Psoas muscle (tissue), 8 donors: Measurements from ENCODE around the gene DMXL1. TPM values are rescaled to one million over a fixed set of nuclear protein-coding genes. Genes with fewer than 3 reads are reported as not detected.

ENCODE experiments used
- ATAC-seq, 4 donors: fragments of 200-7000 bp; cut with Tn5 transposase; one replicate each; pipeline ENCODE4 v1.9.1; 2020; ENCODE audit warnings: moderate library complexity in 3 of 4, mild to moderate bottlenecking in 2 of 4
- DNase-seq, 2 donors: peaks; one replicate each; pipeline ENCODE4 v3.0.0-alpha.2; 2020
- H3K27ac ChIP-seq: fragments of 200-600 bp; one replicate; pipeline ENCODE4 v1.8.0; 2022
- H3K27me3 ChIP-seq, 3 donors: fragments of 200-600 bp in 1 of 3; one replicate each; pipeline versions ENCODE4 v1.6.1 to v1.8.0; 2013 to 2022; ENCODE audit warnings: low read length in 2 of 3, mild to moderate bottlenecking in 2 of 3, moderate library complexity in 1 of 3; ENCODE audit not compliant: insufficient read depth in 3 of 3
- H3K36me3 ChIP-seq, 2 donors: fragments of 200-600 bp in 1 of 2; one replicate each; pipeline versions ENCODE4 v1.6.1 to v1.8.0; 2013 to 2022; ENCODE audit warnings: low read depth in 1 of 2, mild to moderate bottlenecking in 1 of 2, moderate library complexity in 1 of 2; ENCODE audit not compliant: insufficient read depth in 1 of 2
- H3K4me1 ChIP-seq: fragments of 200-600 bp; one replicate; pipeline ENCODE4 v1.8.0; 2022
- H3K4me3 ChIP-seq: fragments of 200-600 bp; one replicate; pipeline ENCODE4 v1.8.0; 2022; ENCODE audit warnings: mild to moderate bottlenecking
- H3K9me3 ChIP-seq: fragments of 200-600 bp; one replicate; pipeline ENCODE4 v1.8.0; 2022
- CTCF ChIP-seq: fragments of 200-600 bp; IDR thresholded peaks from one replicate; pipeline ENCODE4 v1.8.0; 2022; ENCODE audit warnings: antibody characterized with exemption
- WGBS, 3 donors: extraction: QIAGEN DNeasy Blood & Tissue Kit; methylation state at CpG; one replicate each; pipeline versions ENCODE4 v1.1.6 to v1.1.7; 2013; 5-methylcytosine and 5-hydroxymethylcytosine counted together
- intact Hi-C, 2 donors: fragments of 100-400 bp; cut with DNase I; formaldehyde crosslinking; loops; one replicate each; pipeline versions ENCODE4 v1.11.0 to v1.14.2; 2022
- polyA plus RNA-seq, 3 donors: library from polyadenylated mRNA; stranded (reverse); fragments of 200-250 nt; gene quantifications; one replicate each; pipeline ENCODE4 v1.2.3, GENCODE V29; 2013
- total RNA-seq, 4 donors: library from RNA; stranded (reverse); fragmentation: NEBNext Ultra II Directional in 2 of 4; extraction: Animal tissue kit (Norgen Biotek cat#: 25700) in 2 of 4; gene quantifications; one replicate each; pipeline versions ENCODE4 v1.2.1 to v1.2.4, GENCODE V29; 2021 to 2023
- donor health status: healthy with polysubstance abuse.
- donor health status: DM: no; HTN: no; CAD: no; lungs with moderate emphysema.
- donor health status: Bipolar disorder and iron deficiency.
- donor health status: healthy.
- donor health status: DM: yes; HTN: yes; CAD: no.
- donor health status: DM: no; HTN: no; CAD: no.
- donor health status: DM: no; HTN: no; CAD: no.
- donor health status: DM: yes; HTN: yes; CAD: no.

DMXL1 gene
- total and polyA plus RNA-seq, 7 donors: 5.1 to 21.7 (median 15.7) TPM

- ATAC-seq (no peak), DNase-seq (no peak)
- no peak overlapping the region for H3K4me3 ChIP-seq
- H3K4me1 ChIP-seq: peaks cover 41% of the 10 kb centered on the region
- no peaks in the 10 kb centered on the region for H3K9me3 ChIP-seq
- H3K27me3 ChIP-seq: no peaks in the 10 kb centered on the region
- 90 to 96% (median 92%) methylated on average over 1 of the region's 1 CpG for WGBS, 3 donors
- H3K27ac ChIP-seq: no peak overlapping the region
- H3K36me3 ChIP-seq: no peaks in the 10 kb centered on the region
- intact Hi-C loops: no loop called here
- TF ChIP-seq CTCF: no peak
These were observed 7.4 kb downstream of the DMXL1 start for GRCh38 chr5:119078071-119078846.

- intact Hi-C loops: no loop called here
- H3K36me3 ChIP-seq: no peaks in the 10 kb centered on the region
- no peaks in the 10 kb centered on the region for H3K27me3 ChIP-seq
- ATAC-seq (no peak), DNase-seq (no peak)
- H3K4me1 ChIP-seq: peaks cover 36% of the 10 kb centered on the region
- no peaks in the 10 kb centered on the region for H3K9me3 ChIP-seq
- H3K4me3 ChIP-seq: no peak overlapping the region
- no peak for TF ChIP-seq CTCF
- 95 to 98% (median 96%) methylated on average over 1 of the region's 1 CpG for WGBS, 3 donors
- H3K27ac ChIP-seq: no peak overlapping the region
These were observed 8.0 kb downstream of the DMXL1 start for GRCh38 chr5:119078861-119079260.

GRCh38 chr5:119079318-119079921, 8.5 kb downstream of the DMXL1 start:
- WGBS, 3 donors: 79 to 88% (median 81%) methylated on average over 3 of the region's 3 CpGs
- Histone ChIP-seq H3K4me3 (no peak overlapping the region), H3K27ac (no peak overlapping the region), H3K36me3 (no peaks in the 10 kb centered on the region), H3K4me1 (peaks cover 31% of the 10 kb centered on the region), H3K9me3 (no peaks in the 10 kb centered on the region), H3K27me3 (no peaks in the 10 kb centered on the region)
- TF ChIP-seq CTCF: no peak
- ATAC-seq (no peak), DNase-seq (no peak)
- intact Hi-C loops: no loop called here

GRCh38 chr5:119080936-119081335, 10.0 kb downstream of the DMXL1 start:
- Histone ChIP-seq H3K27me3 (no peaks in the 10 kb centered on the region), H3K36me3 (no peaks in the 10 kb centered on the region), H3K4me3 (no peak overlapping the region), H3K4me1 (peaks cover 31% of the 10 kb centered on the region), H3K9me3 (no peaks in the 10 kb centered on the region), H3K27ac (no peak overlapping the region)
- 26 to 57% (median 38%) methylated on average over 1 of the region's 1 CpG for WGBS, 3 donors
- intact Hi-C loops: no loop called here
- ATAC-seq: no peak
- DNase-seq: no peak
- no peak for TF ChIP-seq CTCF
